Measurements from ENCODE around the gene CYFIP2. TPM values are rescaled to one million over a fixed set of nuclear protein-coding genes. Genes with fewer than 3 reads are reported as not detected.

Gene CYFIP2
- total and polyA plus RNA-seq, 2 of the 13 experiments (the other 11 are each of a cell fraction or from before 2014, with no cell fraction given): 22.6 to 30.3 TPM

DNA sequence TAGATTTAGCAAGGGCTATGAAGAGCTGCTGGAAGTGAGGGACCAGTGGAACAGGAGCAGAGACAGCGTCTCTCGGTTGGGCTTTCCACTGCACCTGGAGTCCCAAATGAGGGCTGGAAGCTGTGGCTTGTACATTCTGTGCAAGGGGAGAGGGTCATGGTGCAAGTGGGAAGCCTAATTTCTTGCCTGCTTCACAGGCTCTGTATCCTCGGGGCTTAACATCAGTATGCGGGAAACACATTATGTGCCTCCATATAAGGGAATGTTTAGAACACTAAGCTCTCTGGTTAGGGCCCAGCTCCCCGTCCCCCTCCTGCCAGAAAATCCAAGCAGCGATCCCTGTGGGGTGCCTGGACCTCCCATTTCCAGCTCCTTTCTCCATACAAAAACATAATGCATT lies 105.0 kb downstream of the CYFIP2 start:
- TF ChIP-seq SP4 (CRISPR knock-in tag; IDR thresholded peaks at IDR 0.05): no peak
- TF ChIP-seq ZIK1 (CRISPR knock-in tag; IDR thresholded peaks at IDR 0.05; ENCODE audit: borderline replicate concordance, low read depth): no peak
- no peak for TF ChIP-seq ZBTB10 (CRISPR knock-in tag; IDR thresholded peaks at IDR 0.05; ENCODE audit: borderline replicate concordance)
- in situ Hi-C loops (cut with HindIII; ENCODE audit: extremely low pct_ligation_motif_present, low pct_unique_long_range_greater_than_20kb): no loop called here
- BruUV-seq (replicated peaks): no TSS peak
- Histone ChIP-seq H3K27me3 (ENCODE audit: control insufficient read depth in 1 of 2, insufficient read depth in 2 of 2, low read length in 2 of 2) (no peaks in the 10 kb centered on the region), H2AFZ (ENCODE audit: low read length) (no peak overlapping the region), H3K27ac (ENCODE audit: extremely low read length, insufficient read depth, low read length) (no peak overlapping the region), H3K36me3 (replicated peaks in 1 of 2; ENCODE audit: control insufficient read depth in 1 of 2, insufficient read depth in 2 of 2, low read length in 2 of 2) (0 out of 5 replicates have a peak, but pooled peaks cover 0 to 3% of the 10 kb centered on the region in 2 experiments), H3K79me2 (ENCODE audit: insufficient read depth, low read length) (no peaks in the 10 kb centered on the region), H3K9ac (ENCODE audit: insufficient read depth, low read depth, low read length) (no peak overlapping the region), H4K20me1 (ENCODE audit: insufficient read depth, low read length) (no peaks in the 10 kb centered on the region), H3K4me2 (ENCODE audit: low read depth, low read length) (no peak overlapping the region), H3K4me3 (replicated peaks in 1 of 3; ENCODE audit: insufficient read depth in 1 of 3, low read depth in 2 of 3, low read length in 3 of 3) (no peak overlapping the region), H3K4me1 (ENCODE audit: insufficient read depth, low read length) (no peaks in the 10 kb centered on the region), H3K9me3 (ENCODE audit: low read length) (no peaks in the 10 kb centered on the region)
- ATAC-seq (no peak), DNase-seq (ENCODE audit: low spot score) (no peak), FAIRE-seq (no peak)
- ChIA-PET CTCF (ENCODE audit: low intra/inter-chr PET ratio, low total read pairs) (no interaction called here), POLR2A (no interaction called here)
- intact Hi-C loops (cut with micrococcal nuclease; ENCODE audit: unreplicated experiment): no loop called here
- WGBS (ENCODE audit: low lambda C conversion rate): 100% methylated on average over 5 of the region's 6 CpGs

- POLR2A ChIA-PET: no interaction called here
- FAIRE-seq: no peak
Observed at GRCh38 chr5:157371655-157372471, 105.9 kb downstream of the CYFIP2 start.

More at GRCh38 chr5:157371655-157372471, 105.9 kb downstream of the CYFIP2 start:
- no TSS peak for BruUV-seq (replicated peaks)
- DNase-seq (ENCODE audit: low spot score): no peak
- no peaks in the 10 kb centered on the region for H4K20me1 ChIP-seq (ENCODE audit: insufficient read depth, low read length)
- no peaks in the 10 kb centered on the region for H3K27me3 ChIP-seq (ENCODE audit: control insufficient read depth in 1 of 2, insufficient read depth in 2 of 2, low read length in 2 of 2)
- H2AFZ ChIP-seq (ENCODE audit: low read length): no peak overlapping the region
- TF ChIP-seq MAFK (conservative IDR thresholded peaks at IDR 0.05 in 1 of 2, IDR thresholded peaks at IDR 0.05 in 1 of 2; ENCODE audit: low read length in 2 of 2): peak; percentile 67 to 81; a peak in 3 of 4 replicates
- peak; percentile 70 for TF ChIP-seq MAFF (IDR thresholded peaks at IDR 0.05; ENCODE audit: low read depth, low read length)
- TF ChIP-seq NR1H2 (CRISPR knock-in tag; IDR thresholded peaks at IDR 0.05; ENCODE audit: borderline replicate concordance, low read depth): no peak
- no peak for TF ChIP-seq UBTF (CRISPR knock-in tag; IDR thresholded peaks at IDR 0.05)
- no peak for ATAC-seq
- no peak overlapping the region for H3K27ac ChIP-seq (ENCODE audit: extremely low read length, insufficient read depth, low read length)
- H3K4me2 ChIP-seq (ENCODE audit: low read depth, low read length): no peak overlapping the region
- WGBS (ENCODE audit: low lambda C conversion rate): 93% methylated on average over 5 of the region's 5 CpGs
- intact Hi-C loops (cut with micrococcal nuclease; ENCODE audit: unreplicated experiment) (no loop called here), in situ Hi-C loops (cut with HindIII; ENCODE audit: extremely low pct_ligation_motif_present, low pct_unique_long_range_greater_than_20kb) (no loop called here)
- no peaks in the 10 kb centered on the region for H3K9me3 ChIP-seq (ENCODE audit: low read length)
- CTCF ChIA-PET (ENCODE audit: low intra/inter-chr PET ratio, low total read pairs): no interaction called here
- H3K36me3 ChIP-seq (replicated peaks in 1 of 2; ENCODE audit: control insufficient read depth in 1 of 2, insufficient read depth in 2 of 2, low read length in 2 of 2): 0 out of 5 replicates have a peak, but pooled peaks cover 0 to 3% of the 10 kb centered on the region in 2 experiments
- H3K4me1 ChIP-seq (ENCODE audit: insufficient read depth, low read length): no peaks in the 10 kb centered on the region
- no peaks in the 10 kb centered on the region for H3K79me2 ChIP-seq (ENCODE audit: insufficient read depth, low read length)
- no peak overlapping the region for H3K4me3 ChIP-seq (replicated peaks in 1 of 3; ENCODE audit: insufficient read depth in 1 of 3, low read depth in 2 of 3, low read length in 3 of 3)
- H3K9ac ChIP-seq (ENCODE audit: insufficient read depth, low read depth, low read length): no peak overlapping the region
